Measurements from ENCODE around the gene OMD.

The OMD gene, protein sequence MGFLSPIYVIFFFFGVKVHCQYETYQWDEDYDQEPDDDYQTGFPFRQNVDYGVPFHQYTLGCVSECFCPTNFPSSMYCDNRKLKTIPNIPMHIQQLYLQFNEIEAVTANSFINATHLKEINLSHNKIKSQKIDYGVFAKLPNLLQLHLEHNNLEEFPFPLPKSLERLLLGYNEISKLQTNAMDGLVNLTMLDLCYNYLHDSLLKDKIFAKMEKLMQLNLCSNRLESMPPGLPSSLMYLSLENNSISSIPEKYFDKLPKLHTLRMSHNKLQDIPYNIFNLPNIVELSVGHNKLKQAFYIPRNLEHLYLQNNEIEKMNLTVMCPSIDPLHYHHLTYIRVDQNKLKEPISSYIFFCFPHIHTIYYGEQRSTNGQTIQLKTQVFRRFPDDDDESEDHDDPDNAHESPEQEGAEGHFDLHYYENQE

DNA sequence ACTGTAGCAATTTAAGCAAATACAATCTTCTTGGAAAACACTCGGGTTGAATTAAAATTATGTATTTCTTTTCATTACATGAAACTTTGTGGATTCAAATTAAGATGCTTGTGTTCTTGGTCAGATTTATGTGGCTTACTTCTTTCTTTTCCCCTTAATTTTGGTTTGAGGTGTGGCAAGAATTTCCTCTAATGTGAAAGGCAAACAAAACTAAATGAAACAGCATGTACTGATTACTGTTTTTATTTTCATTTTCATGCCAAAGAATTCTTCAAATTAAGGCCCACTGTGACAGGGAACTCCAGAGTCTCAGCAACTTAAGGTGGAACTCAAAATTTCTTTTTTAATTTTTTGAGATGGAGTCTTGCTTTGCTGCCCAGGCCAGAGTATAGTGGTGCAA lies at the start of gene OMD:
TSS of gene OMD (minus strand) at position 132 of the 400 bp plus-strand sequence. CDS start 6,913 bp downstream, outside the sequence.
- H3K27ac ChIP-seq (ENCODE audit: low read length): no peak within 1 kb of the TSS
- H3K36me3 ChIP-seq (ENCODE audit: insufficient read depth, low read depth, low read length): no peaks in the 10 kb centered on the region
- no peak within 1 kb of the TSS for H3K9ac ChIP-seq (ENCODE audit: low read depth, low read length)
- no peak within 1 kb of the TSS for H3K4me3 ChIP-seq (ENCODE audit: low read length)
- no peaks in the 10 kb centered on the region for H3K4me1 ChIP-seq (ENCODE audit: insufficient read depth, low read length)
- no peaks in the 10 kb centered on the region for H3K27me3 ChIP-seq (ENCODE audit: insufficient read depth, low read length)
- H3K9me3 ChIP-seq (ENCODE audit: insufficient read depth, low read depth, low read length): no peaks in the 10 kb centered on the region

- Histone ChIP-seq H3K9me3 (ENCODE audit: insufficient read depth, low read depth, low read length) (no peaks in the 10 kb centered on the region), H3K9ac (ENCODE audit: low read depth, low read length) (no peak overlapping the region), H3K36me3 (ENCODE audit: insufficient read depth, low read depth, low read length) (no peaks in the 10 kb centered on the region), H3K27ac (ENCODE audit: low read length) (no peak overlapping the region), H3K27me3 (ENCODE audit: insufficient read depth, low read length) (no peaks in the 10 kb centered on the region), H3K4me3 (ENCODE audit: low read length) (no peak overlapping the region), H3K4me1 (ENCODE audit: insufficient read depth, low read length) (no peaks in the 10 kb centered on the region; the same call in 1 of the 2 replicates)
Observed at GRCh38 chr9:92468206-92468605, 43.9 kb upstream of the OMD start.

GRCh38 chr9:92467511-92467910 lies 43.2 kb upstream of the OMD start:
- Histone ChIP-seq H3K27ac (ENCODE audit: low read length) (no peak overlapping the region), H3K27me3 (ENCODE audit: insufficient read depth, low read length) (no peaks in the 10 kb centered on the region), H3K4me3 (ENCODE audit: low read length) (no peak overlapping the region), H3K9me3 (ENCODE audit: insufficient read depth, low read depth, low read length) (no peaks in the 10 kb centered on the region), H3K9ac (ENCODE audit: low read depth, low read length) (no peak overlapping the region), H3K36me3 (ENCODE audit: insufficient read depth, low read depth, low read length) (no peaks in the 10 kb centered on the region), H3K4me1 (ENCODE audit: insufficient read depth, low read length) (no peaks in the 10 kb centered on the region; the same call in 1 of the 2 replicates)

GRCh38 chr9:92467041-92467440 lies 42.8 kb upstream of the OMD start:
- Histone ChIP-seq H3K27ac (ENCODE audit: low read length) (no peak overlapping the region), H3K4me3 (ENCODE audit: low read length) (no peak overlapping the region), H3K9ac (ENCODE audit: low read depth, low read length) (no peak overlapping the region), H3K36me3 (ENCODE audit: insufficient read depth, low read depth, low read length) (no peaks in the 10 kb centered on the region), H3K27me3 (ENCODE audit: insufficient read depth, low read length) (no peaks in the 10 kb centered on the region), H3K9me3 (ENCODE audit: insufficient read depth, low read depth, low read length) (no peaks in the 10 kb centered on the region), H3K4me1 (ENCODE audit: insufficient read depth, low read length) (no peaks in the 10 kb centered on the region; the same call in 1 of the 2 replicates)

DNA sequence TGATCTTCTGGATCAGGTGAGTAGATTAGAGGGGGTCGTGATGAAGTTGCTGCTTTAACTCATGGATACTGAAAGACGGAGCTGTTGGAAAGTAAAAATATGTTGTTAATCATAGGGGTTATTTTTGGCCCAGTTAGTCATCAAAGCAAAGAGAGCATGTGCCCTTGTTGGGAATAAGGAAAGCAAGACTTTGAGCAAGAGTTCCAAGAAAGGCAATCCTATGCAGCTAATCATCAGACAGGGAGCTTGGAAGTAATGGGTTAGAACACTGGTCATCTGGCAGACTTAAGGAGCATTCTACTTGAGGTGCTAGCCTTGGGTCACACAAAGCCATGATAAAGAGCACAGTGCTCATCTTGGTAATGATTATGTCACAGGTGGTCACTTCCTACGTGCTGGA lies 39.7 kb upstream of the OMD start:
- H3K4me1 ChIP-seq (ENCODE audit: insufficient read depth, low read length): no peaks in the 10 kb centered on the region; the same call in 1 of the 2 replicates
- no peaks in the 10 kb centered on the region for H3K9me3 ChIP-seq (ENCODE audit: insufficient read depth, low read depth, low read length)
- H3K36me3 ChIP-seq (ENCODE audit: insufficient read depth, low read depth, low read length): no peaks in the 10 kb centered on the region
- H3K27me3 ChIP-seq (ENCODE audit: insufficient read depth, low read length): no peaks in the 10 kb centered on the region
- H3K4me3 ChIP-seq (ENCODE audit: low read length): no peak overlapping the region
- H3K9ac ChIP-seq (ENCODE audit: low read depth, low read length): no peak overlapping the region
- no peak overlapping the region for H3K27ac ChIP-seq (ENCODE audit: low read length)

DNA sequence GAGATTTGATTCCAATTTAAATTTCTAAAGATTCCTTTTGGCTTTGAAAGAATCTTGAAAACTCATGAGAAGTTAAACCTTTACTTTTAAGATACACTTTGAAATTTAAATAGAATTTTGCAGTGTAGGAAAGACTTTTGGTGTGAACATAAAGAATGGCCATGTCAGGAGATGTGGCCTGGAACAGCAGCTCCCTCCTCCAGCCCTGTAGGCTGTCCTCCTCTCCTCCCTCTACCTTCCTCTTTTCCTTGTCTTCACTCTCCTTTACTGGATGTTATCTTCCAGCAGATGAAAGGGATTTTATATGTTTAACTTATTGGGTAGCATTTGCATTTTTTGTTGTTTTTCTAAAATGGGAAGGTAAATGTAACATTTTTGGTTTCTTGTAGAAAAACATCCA lies 39.1 kb upstream of the OMD start:
- no peaks in the 10 kb centered on the region for H3K9me3 ChIP-seq (ENCODE audit: insufficient read depth, low read depth, low read length)
- no peaks in the 10 kb centered on the region for H3K36me3 ChIP-seq (ENCODE audit: insufficient read depth, low read depth, low read length)
- no peaks in the 10 kb centered on the region for H3K27me3 ChIP-seq (ENCODE audit: insufficient read depth, low read length)
- no peak overlapping the region for H3K27ac ChIP-seq (ENCODE audit: low read length)
- H3K9ac ChIP-seq (ENCODE audit: low read depth, low read length): no peak overlapping the region
- H3K4me1 ChIP-seq (ENCODE audit: insufficient read depth, low read length): no peaks in the 10 kb centered on the region; the same call in 1 of the 2 replicates
- no peak overlapping the region for H3K4me3 ChIP-seq (ENCODE audit: low read length)

- Histone ChIP-seq H3K36me3 (ENCODE audit: insufficient read depth, low read depth, low read length) (no peaks in the 10 kb centered on the region), H3K27ac (ENCODE audit: low read length) (no peak overlapping the region), H3K9me3 (ENCODE audit: insufficient read depth, low read depth, low read length) (no peaks in the 10 kb centered on the region), H3K9ac (ENCODE audit: low read depth, low read length) (no peak overlapping the region), H3K27me3 (ENCODE audit: insufficient read depth, low read length) (no peaks in the 10 kb centered on the region), H3K4me3 (ENCODE audit: low read length) (no peak overlapping the region), H3K4me1 (ENCODE audit: insufficient read depth, low read length) (no peaks in the 10 kb centered on the region)
Observed at GRCh38 chr9:92457576-92457975, 33.3 kb upstream of the OMD start.

DNA sequence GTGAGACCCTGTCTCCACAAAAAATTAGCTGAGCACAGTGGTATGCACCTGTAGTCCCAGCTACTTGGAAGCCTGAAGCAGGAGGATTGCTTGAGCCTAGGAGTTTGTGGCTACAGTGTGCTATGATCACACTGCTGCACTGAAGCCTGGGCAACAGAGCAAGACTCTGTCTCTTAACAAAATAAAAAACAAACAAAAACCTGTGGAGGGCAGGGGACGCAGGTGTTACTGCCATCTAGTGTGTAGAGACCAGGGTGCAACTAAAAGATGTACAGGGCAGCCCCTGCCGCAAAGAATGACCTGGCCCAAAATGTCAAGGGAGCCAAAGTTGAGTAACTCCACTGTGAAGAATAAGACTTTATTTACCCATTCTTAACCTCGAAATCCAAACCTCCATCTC lies 30.9 kb upstream of the OMD start:
- H3K9ac ChIP-seq (ENCODE audit: low read depth, low read length): no peak overlapping the region
- no peaks in the 10 kb centered on the region for H3K4me1 ChIP-seq (ENCODE audit: insufficient read depth, low read length)
- no peak overlapping the region for H3K27ac ChIP-seq (ENCODE audit: low read length)
- H3K36me3 ChIP-seq (ENCODE audit: insufficient read depth, low read depth, low read length): no peaks in the 10 kb centered on the region
- no peak overlapping the region for H3K4me3 ChIP-seq (ENCODE audit: low read length)
- no peaks in the 10 kb centered on the region for H3K27me3 ChIP-seq (ENCODE audit: insufficient read depth, low read length)
- no peaks in the 10 kb centered on the region for H3K9me3 ChIP-seq (ENCODE audit: insufficient read depth, low read depth, low read length)

- H3K4me1 ChIP-seq (ENCODE audit: insufficient read depth, low read length): peaks cover 4% of the 10 kb centered on the region
- no peaks in the 10 kb centered on the region for H3K27me3 ChIP-seq (ENCODE audit: insufficient read depth, low read length)
- no peak overlapping the region for H3K27ac ChIP-seq (ENCODE audit: low read length)
- no peaks in the 10 kb centered on the region for H3K9me3 ChIP-seq (ENCODE audit: insufficient read depth, low read depth, low read length)
- no peaks in the 10 kb centered on the region for H3K36me3 ChIP-seq (ENCODE audit: insufficient read depth, low read depth, low read length)
- H3K9ac ChIP-seq (ENCODE audit: low read depth, low read length): no peak overlapping the region
- no peak overlapping the region for H3K4me3 ChIP-seq (ENCODE audit: low read length)
Observed at GRCh38 chr9:92446536-92446935, 22.3 kb upstream of the OMD start.

- H3K9me3 ChIP-seq (ENCODE audit: insufficient read depth, low read depth, low read length): no peaks in the 10 kb centered on the region
- H3K9ac ChIP-seq (ENCODE audit: low read depth, low read length): no peak overlapping the region
- H3K4me1 ChIP-seq (ENCODE audit: insufficient read depth, low read length): peaks cover 4% of the 10 kb centered on the region
- no peaks in the 10 kb centered on the region for H3K27me3 ChIP-seq (ENCODE audit: insufficient read depth, low read length)
- H3K4me3 ChIP-seq (ENCODE audit: low read length): no peak overlapping the region
- H3K36me3 ChIP-seq (ENCODE audit: insufficient read depth, low read depth, low read length): no peaks in the 10 kb centered on the region
- H3K27ac ChIP-seq (ENCODE audit: low read length): no peak overlapping the region
Observed at GRCh38 chr9:92444841-92445240, 20.6 kb upstream of the OMD start.

- Histone ChIP-seq H3K9ac (ENCODE audit: low read depth, low read length) (no peak overlapping the region), H3K9me3 (ENCODE audit: insufficient read depth, low read depth, low read length) (no peaks in the 10 kb centered on the region), H3K4me3 (ENCODE audit: low read length) (no peak overlapping the region), H3K27ac (ENCODE audit: low read length) (no peak overlapping the region), H3K27me3 (ENCODE audit: insufficient read depth, low read length) (no peaks in the 10 kb centered on the region), H3K4me1 (ENCODE audit: insufficient read depth, low read length) (no peaks in the 10 kb centered on the region), H3K36me3 (ENCODE audit: insufficient read depth, low read depth, low read length) (no peaks in the 10 kb centered on the region)
Observed at GRCh38 chr9:92440751-92441046, 16.4 kb upstream of the OMD start.

DNA sequence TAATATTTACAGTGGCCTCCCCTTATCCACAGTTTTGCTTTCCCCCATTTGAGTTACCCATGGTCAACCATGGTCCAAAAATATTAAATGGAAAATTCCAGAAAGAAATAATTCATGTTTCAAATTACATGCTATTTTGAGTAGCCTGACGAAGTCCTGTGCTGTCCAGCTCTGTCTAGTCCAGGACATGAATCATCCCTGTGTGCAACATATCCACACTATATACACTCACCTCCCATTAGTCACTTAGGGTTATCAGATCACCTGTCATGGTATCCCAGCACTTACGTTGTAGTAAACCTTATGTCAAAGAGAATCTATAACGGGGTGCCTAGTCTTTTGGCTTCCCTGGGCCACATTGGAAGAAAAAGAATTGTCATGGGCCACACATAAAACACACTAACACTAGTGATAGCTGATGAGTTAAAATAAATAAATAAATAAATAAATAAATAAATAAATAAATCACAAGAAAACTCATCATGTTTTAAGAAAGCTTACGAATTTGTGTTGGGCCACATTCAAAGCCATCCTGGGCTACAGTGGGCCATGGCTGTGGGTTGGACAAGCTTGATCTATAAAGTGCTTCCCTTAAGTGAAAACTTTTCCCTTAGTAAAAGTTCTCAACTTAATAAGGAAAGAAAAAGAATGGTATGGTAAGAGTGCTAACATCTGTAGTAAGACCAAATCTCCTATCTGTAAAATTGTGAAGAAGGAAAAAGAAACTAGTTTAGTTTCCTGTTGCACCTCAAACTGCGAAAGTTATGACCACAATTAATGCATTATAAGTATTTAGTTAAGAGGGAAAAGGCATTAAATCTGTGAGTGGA lies 15.9 kb upstream of the OMD start:
- Histone ChIP-seq H3K27me3 (ENCODE audit: insufficient read depth, low read length) (no peaks in the 10 kb centered on the region), H3K27ac (ENCODE audit: low read length) (no peak overlapping the region), H3K4me1 (ENCODE audit: insufficient read depth, low read length) (no peaks in the 10 kb centered on the region), H3K4me3 (ENCODE audit: low read length) (no peak overlapping the region), H3K9ac (ENCODE audit: low read depth, low read length) (no peak overlapping the region), H3K9me3 (ENCODE audit: insufficient read depth, low read depth, low read length) (no peaks in the 10 kb centered on the region), H3K36me3 (ENCODE audit: insufficient read depth, low read depth, low read length) (no peaks in the 10 kb centered on the region)
